Activated CD8-positive, alpha-beta memory T cell treated with anti-CD3 and anti-CD28 coated beads, Interleukin-2, amount 50 U/mL, for 4 hours (primary cell): ENCODE results near the gene RAB11FIP5.
"Not testable (repeated sequence)": the region's sequence is repeated elsewhere in the genome, so short reads cannot be mapped to it uniquely, and the experiment has no call there.

Experiments used
- DNase-seq: peaks from one replicate; pipeline ENCODE4 v3.0.0-alpha.2; 2020

RAB11FIP5 gene

DNA sequence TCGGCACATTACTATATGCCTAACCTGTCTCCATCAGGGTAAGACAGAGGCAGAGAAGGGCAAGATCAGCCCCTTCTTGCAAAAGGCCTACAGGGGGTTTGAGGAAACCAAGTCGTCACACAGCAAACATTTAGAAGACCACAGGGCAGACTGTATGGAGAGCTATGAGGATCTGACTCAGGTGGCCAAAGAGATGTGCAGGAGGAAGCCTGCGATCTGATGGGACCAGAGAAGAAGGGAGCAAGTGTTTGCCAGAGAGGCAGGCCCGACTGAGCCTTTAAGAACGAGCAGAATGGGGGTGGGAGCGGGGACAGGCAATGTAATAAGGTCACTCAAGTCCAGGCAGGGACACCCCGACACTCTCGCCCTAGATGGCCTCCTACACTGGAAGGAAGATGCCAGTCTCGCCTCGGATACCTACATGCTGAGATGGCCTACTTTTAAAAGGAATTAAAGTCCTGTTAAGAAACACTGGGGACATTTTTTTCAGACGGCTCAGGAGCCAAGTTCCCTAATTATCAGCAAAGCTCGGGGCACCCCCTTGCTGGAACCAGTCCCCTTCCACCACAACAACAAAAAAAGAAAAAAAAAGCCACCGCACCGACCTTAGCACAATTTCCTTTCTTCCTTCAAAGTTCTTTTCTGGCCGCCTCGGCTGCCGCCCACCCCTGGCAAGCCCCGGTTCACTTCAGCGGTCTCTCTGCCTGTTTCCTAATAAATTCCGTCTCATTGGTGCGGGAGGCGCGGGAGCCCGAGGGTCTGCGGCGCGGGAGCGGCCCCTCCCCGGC is 42.7 kb downstream of the RAB11FIP5 start:
- DNase-seq = no peak

DNA sequence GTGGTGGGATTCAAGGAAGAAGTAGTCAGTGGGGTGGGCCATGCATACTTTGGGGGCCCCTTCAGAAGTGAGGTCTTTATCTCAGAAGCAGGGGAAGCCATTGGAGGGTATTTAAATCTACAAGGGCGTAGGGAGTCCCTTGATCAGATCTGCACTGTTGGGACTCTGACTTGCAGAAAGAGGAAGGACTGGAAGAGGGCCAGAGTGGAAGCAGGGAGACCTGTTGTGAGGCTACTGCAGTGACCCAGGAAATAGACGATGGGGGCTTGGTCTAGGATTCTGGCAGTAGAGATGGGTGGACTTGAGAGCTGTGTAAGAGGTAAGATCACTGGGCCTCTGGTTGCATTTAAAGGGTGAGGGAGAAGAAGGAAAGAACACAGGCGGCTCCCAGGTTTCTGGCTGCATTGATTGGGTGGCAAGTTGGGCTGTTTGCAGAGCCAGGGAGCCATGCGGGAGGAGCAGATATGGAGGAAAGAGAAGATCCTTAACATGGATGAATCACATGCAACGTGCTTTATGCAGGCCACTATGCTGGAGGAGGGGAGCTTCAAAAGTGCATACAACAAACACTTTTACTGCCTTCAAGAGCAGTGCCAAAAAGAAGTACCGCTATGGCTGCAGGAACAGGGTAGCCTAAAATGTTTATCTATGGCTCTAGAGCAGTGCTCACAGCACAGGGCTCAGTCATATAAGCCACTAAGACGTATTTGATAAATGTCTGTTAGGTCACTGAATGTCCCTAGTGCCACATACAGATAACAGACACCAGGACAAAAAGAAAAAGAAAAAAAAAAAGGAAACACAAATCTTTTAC is 43.5 kb downstream of the RAB11FIP5 start:
- no peak for DNase-seq

DNA sequence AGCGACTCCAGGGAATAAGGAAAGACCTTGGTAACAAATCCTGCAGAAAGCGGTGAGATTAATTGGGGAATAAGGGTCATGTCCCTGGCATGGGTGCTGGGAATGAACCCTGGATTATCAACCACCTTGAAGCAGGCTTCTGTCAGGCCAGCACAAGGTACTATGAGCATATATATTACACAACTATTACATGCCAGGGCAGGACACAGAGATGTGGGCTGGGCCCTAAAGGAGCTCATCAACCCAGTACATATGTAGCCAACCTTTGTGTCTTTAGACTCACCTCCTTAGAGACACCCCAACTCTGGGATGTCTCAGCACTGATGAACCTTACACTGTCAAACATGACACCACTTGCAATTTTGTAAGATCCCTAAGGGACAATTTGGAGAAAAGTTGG is 44.6 kb downstream of the RAB11FIP5 start:
- no peak for DNase-seq

DNA sequence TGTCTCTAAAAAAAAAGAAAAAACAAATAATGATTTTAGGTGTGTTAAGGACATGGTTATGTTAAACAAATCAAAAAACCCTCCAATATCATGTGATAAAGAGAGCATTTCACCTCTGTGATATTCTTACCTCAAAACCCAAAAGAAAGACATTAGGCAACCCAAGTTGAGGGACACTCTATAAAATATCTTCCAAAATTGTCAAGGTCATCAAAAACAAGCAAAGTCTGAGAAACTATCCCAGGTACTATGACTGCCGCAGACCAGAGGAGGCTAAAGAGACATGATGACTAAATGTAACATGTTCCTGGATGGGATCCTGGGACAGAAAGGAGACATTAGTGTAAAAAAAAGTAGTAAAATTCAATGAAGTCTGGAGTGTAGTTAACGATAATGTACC is 45.7 kb downstream of the RAB11FIP5 start:
- DNase-seq = no peak

DNA sequence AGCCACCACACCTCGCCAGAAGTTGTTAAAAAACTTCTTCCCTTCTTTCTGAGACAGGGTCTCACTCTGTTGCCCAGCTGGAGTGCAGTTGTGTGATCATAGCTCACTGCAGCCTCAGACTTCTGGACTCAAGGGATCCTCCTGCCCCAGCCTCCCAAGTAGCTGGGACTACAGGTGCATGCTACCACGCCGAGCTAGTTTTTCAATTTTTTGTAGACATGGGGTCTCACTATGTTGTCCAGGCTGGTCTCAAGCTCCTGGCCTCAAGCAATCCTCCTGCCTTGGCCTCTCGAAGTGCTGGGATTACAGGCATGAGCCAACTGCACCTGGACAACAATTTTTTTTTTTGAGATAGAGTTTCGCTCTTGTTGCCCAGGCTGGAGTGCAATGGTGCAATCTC is 47.7 kb downstream of the RAB11FIP5 start:
- DNase-seq = not testable (repeated sequence)

DNA sequence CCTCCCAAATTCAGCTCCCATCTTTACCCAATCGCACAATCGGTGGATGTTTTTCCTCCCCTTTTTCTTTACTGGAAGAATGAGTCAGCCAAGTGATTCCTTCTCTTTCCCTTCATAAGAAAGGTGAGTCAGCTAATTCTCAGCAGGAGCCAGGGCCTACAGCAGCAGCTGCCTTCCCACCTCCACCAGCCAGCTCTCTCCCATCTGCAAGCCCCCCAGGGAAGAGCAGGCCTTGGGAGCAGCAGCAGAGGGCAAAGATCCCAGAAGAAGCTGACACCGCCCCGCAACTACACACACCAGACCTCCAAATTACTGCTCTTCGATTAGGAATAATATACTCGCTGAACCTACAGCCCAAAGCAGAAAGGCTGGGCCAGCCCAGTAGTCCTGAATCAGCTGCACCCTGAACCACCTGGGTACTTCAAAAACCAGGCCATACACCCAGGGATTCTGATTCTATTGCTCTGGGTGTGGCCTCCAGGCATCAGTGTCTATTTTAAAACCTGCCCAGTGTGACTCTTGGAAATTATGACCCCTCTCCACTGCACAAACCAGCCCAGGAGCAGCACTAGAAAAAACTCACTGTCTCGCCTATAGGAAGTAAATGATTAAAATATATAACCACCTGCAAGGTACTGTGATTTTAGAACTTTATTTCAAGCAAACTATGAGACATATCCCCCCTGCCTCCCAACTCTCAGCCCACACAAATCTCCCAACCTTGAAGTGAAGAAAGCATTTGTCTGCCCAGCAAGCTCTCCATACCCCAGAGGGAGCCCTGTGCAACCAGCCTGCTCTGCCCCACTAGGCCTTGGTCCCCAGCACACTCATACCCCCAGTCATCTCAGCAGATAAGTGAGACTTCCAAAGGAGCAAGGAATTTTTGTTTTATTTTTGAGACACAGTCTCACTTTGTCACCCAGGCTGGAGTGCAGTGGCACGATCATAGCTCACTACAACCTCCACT is 48.6 kb downstream of the RAB11FIP5 start:
- no peak for DNase-seq

DNA sequence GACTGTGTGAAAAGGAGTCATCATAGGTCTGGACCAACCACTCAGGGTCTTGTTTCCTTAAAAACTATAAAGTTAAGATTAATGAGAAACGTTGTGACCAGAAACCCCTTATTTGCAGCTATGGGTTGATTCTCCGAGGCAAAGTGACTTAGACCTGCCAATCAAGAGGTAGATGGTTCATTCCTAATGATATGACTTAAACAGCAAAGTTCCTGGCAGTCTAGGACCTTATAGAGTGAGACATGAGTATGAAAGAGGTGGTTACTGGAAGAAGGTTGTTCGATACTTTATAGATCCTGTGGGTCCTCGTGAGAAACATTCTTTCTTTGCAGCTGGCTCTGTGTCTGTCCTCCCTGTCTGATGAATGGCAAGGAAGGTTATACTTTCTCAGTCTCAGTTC is 49.3 kb downstream of the RAB11FIP5 start:
- DNase-seq = no peak

DNA sequence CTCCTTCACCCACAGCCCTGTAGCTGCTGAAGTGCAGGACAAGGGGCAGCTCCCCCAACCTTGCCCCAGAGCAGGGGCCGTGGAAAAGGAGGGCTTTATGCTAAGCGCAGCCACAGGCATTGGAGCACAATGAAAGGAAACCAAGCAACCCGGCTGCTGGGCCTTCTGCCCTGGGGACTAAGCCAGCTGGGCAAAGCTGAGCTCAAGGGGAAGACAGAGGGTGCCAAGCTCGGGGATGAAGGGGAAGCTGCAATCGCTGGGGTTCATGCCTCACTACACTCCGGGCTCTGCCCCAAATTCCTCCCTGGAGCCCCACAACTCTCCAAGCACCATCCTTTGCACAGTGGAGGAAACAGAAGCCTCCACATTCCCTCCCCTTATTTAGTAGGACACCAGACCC is 53.6 kb downstream of the RAB11FIP5 start:
- DNase-seq = no peak

DNA sequence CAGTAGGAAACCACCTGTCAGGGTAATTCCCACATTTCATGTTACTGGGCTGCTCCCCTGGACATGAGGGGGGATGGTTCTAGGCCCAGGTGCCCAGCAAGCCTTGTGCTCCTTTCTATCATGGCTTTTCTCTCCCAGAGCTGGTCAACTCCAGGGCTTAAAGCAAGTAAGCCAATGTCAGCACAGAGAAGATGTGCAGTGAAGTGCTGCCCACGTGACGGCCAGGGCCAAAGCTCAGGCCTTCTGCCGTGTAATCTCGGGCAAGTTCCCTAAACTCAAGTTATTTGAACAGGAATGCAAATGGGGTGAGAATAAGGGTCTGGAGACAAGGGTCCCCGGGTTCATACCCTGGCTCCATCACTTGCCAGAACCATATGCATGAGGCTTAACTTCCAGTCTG is 57.8 kb downstream of the RAB11FIP5 start:
- DNase-seq = no peak

DNA sequence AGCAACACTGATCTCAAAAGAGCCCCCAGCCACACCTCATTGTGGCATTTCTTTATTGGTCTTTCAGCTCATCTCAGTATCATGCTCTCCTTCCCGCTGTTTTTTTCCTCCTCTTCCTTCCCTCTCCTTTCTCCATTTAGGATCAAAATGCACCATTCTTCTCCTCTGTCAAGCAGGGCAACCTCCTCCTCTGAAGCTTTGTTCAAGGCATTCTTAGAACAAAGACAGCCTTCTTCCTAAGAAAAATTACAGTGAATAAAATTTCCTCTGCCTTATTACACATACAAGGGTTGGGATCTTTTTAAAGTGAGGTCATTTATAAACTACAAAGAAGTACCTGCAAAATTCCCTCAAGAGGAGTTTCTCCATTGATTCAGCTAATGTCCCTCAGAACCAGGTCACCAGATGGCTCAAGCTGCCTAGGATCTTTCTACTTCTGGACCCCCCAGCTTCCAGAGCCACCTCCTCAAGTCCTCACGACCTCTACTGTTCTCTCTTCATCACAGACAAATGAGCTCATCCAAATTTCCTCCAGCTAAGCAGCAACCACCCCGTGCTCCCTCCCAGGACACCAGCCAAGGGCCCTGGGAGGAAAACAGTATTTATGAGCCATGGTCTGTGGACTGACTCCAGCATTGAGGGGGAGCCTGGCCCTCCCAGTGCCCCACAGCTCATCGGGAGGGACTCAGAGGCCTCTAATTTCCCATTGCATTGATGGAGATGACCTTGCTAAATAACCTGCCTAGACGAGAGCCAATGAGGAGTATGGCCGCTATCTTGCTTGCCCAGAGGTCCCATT is 59.2 kb downstream of the RAB11FIP5 start:
- no peak for DNase-seq

DNA sequence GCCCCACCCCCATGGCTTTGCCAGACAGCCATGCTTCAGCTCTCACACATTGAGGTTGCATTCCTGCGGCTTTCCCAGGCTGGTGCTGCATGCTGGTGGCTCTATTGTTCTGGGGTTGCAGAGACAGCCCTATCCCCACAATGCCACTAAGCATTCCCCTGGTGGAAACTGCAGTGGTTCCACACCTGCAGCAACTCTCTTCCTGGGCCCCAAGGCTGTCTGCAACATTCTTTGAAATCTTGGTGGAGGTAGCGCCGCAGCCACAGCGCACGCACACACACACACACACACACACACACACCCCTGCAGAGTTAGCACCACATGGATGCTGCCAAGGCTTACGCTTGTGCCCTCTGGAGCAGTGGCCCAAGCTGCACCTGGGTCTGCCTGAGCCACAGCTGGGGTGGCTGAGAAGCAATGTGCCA is 62.6 kb downstream of the RAB11FIP5 start:
- no peak for DNase-seq

DNA sequence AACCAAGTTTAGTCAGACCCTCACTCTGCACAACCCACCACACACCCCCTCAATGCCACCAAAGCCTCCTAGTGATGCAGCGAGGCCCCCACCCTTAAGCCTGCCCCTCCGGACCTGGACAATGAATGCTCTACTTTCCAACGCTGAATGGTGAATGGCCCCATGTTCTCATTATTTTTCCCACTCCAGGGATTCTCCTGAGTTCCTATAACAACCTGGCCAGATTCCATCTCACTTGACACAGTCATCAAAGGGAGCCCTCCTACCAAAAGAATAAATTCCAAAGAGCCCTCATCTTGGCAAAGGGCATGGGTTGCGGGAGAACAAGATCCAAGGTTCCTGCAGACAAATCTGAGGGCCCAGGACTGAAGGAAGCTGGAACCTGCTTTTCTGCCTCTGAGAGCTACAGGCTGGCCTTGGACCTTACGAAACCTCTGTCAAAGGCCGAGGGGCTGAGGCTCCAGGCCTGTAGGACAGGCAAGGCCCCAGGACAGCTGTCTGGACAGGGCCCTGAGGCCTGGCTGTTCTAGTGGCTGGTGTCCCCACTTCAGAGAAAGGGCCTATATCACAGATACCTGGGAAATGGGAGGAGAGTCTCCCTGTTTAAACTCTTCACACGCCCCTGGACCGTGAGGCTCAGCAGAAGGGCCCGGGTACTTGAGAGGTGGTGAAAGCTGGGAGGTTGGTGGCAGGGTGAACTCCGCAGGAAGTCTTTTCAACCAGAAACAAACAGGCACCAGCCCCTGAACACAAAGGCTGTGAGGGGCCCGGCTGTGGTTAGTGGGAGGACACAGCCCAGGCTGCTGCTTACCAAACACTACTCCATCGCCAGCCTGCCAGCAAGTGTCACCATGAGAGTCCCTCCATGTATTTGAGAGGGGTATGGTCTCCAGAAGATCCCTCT is 68.6 kb downstream of the RAB11FIP5 start:
- no peak for DNase-seq

DNA sequence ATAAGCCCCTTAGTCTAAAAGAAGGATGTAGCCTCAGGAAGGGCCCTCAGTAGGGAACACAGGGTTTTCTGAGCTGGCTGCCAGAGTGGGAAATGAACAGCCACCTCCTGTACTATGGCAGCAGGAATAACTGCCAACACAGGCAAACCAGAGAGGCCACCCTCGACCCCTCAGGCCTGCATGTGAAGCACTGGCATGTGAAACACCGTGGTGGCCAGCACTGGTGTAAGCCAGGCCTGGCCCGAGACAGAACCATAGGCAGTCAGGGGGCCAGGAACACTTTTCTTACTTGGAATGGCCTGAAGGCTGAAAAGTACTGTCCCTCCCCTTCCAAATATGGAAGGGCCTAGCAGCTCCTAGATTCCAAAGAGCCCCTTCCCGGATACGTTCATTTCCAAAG is 69.5 kb downstream of the RAB11FIP5 start:
- DNase-seq = no peak

DNA sequence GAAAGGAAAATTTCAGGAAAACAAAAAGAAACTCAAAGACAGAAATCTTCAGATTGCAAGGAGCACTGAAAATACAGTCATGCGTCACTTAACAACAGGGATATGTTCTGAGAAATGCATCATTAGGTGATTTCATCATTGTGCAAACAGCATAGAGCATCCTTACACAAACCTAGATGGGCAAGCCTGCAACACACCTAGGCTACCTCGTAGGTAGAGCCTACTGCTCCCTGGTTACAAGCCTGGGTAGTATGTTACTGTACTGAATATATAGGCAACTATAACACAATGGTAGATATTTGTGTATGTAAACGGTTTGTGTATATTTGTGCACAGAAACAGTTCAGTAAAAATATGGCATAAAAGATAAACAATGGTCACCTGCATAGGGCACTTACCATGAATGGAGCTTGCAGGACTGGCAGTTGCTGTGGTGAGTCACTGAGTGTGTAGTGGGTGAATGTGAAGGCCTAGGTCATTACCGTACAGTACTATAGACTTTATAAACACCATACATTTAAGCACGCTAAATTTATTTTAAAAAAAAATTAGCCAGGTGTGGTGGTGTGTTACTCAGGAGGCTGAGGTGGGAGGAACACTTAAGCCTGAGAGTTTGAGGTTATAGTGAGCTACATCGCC is 74.7 kb downstream of the RAB11FIP5 start:
- no peak for DNase-seq

DNA sequence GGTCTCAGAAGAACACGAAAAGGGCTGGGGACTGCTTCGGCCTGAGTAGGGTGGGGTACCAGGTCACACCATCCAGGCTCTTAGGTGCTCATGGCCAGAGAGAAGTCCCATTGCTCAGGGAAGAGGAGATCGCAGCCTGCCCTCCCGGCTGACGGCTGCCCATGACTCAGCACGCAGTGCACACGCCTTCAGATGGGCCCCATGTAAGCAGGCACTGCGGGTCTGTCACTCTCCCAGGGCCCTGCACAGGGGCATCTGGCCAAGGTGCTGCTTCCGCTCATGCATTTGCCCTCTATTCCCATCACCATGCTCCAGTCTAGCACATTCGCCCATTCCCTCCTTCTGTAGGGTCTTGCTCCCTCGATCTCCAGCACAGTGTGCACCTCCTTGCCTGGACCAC is 76.0 kb downstream of the RAB11FIP5 start:
- DNase-seq = no peak

DNA sequence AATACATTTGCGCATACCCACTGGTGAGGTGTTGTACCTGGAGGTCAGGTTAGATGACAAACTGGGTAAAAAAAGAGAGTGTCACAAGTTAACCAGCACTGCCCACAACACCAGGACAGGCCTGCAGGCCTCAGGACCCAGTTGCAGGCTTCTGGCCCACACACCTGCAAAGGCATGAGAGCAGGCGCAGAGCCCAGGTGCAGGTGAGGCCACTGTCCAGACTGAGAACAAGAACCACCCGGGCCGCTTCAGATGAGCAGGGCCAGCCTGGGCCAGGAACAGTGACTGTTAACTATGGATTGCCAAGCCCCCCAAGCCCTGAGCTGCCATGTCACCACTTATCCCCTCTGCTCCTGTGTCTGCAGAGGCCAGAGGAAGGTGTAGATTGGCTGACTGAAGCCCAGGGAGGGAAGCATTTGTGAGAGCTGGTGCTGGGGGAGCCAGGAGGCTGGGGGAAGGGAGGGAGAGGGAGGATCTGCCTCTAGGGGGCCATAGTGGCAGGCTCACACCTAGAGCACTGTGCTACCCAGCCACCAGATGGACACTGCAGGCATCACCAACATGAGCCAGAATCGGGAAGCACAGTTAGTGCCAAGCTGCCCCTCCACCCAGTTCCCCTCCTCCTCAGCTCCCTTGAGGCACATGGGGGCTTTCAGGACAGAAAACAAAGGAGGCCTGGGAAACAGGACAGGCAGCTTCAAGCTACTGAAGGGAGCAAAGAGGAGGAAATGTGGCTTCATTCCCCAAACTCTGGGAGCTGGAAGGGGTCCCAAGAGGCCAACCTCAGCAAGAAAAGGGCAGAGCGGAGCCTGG is 76.6 kb downstream of the RAB11FIP5 start:
- no peak for DNase-seq

DNA sequence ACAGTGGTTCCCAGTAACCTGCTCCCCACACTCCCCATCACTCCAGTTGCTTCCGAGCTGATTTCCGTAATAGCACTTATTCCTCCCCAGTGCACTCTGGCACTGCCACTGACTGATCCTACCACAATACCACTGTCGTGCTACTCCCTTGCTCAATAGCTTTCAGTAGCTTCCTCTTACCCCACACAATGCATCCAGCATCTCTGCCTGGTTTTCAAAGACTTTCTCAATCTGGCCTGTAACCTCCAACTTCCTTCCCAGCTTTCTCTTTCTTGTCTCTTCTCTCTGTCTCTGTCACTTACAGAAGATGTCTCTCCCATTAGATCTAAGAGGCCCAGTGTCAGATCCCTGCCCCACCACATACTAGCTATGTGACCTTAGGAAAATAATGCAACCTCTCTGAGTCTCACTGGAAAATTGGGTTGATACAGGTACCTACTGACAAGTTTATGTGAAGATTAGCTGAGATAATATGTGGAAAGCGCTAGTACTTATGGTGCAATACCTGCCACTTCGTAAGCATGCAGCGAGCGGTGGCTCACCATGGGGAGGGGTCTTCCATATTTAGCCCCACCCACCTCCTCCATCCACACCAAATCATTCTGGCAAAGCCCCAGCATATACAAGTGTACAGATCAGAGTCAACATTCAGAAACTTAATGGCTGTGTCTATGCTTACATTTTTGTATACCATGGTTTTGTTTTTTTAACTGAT is 77.9 kb downstream of the RAB11FIP5 start:
- DNase-seq = no peak

DNA sequence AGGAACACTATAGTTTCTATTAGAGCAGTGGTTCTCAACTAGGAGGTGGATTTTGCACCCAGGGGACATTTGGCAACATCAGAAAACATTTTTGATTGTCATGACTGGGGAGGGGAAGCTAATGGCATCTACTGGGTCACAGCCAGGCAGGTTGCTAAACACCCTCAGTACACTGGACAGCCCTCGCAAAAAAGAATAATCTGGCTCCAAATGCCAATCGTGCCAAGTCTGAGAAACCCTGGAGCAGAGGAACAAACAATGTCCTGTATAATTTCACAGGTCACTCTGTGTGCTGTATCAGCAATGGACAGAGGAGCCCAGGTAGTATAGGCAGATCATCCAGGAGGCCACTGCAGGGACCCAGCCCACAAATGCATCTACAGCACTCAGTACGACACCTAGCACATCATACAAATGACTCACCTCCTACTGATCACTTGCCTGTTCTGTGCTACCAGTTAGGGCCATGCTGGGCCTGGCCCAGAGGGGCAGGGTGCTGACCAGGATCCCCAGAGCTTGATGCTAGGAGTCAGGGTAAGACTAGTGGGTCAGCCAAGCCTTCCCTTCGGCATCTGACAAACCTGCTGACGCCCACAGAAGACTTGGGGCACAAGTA is 78.9 kb downstream of the RAB11FIP5 start:
- DNase-seq = no peak
